Renal cortical epithelial cell (primary cell): ENCODE results near the gene MOBP. TPM values are rescaled to one million over a fixed set of nuclear protein-coding genes. Genes with fewer than 3 reads are reported as not detected.

Source experiments
- DNase-seq: peaks from one replicate; pipeline ENCODE4 v3.0.0-alpha.2; 2011; ENCODE audit warnings: low read depth
- total RNA-seq: library from RNA; depleted of rRNA; stranded (reverse); fragments of >200 nt; gene quantifications from 2 replicates; pipeline ENCODE4 v1.2.3, GENCODE V29; 2014

Gene MOBP
- total RNA-seq, 1 donor from 2014 or later = not detected

- no peak for DNase-seq
Measured at GRCh38 chr3:39497753-39498152, 30.3 kb downstream of the MOBP start.

GRCh38 chr3:39499651-39500273 is 32.3 kb downstream of the MOBP start:
- peak; percentile 5 for DNase-seq

- no peak for DNase-seq
Measured at GRCh38 chr3:39501059-39501458, 33.6 kb downstream of the MOBP start.

DNA sequence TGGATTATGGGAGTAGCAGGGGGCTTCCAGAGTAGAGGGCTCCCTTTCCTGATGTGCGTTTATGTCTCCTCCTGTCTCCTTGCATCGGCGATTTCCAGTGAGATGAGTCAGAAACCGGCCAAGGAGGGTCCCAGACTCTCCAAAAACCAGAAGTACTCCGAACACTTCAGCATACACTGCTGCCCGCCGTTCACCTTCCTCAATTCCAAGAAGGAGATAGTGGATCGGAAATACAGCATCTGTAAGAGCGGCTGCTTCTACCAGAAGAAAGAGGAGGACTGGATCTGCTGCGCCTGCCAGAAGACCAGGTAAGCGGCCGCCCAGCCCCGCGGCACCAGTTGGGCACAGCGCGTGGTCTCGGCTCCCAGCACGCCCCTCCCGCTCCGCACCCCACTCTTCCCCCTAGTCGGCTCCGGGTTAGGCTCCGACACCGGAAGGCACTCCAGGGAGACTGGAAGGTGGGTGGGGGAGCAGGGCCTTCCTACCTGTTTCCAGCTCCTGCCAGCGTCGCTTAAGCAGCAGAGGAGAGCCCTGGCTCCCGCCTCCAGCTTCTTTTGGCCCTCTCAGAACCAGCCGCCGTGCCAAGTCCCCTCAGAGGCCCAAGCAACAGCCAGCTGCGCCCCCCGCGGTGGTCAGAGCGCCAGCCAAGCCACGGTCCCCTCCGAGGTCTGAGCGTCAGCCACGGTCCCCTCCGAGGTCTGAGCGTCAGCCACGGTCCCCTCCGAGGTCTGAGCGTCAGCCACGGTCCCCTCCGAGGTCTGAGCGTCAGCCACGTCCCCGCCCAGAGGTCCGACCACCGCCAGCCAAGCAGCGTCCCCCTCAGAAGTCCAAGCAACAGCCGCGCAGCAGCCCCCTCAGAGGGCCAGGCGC is 34.7 kb downstream of the MOBP start:
- DNase-seq = no peak

DNA sequence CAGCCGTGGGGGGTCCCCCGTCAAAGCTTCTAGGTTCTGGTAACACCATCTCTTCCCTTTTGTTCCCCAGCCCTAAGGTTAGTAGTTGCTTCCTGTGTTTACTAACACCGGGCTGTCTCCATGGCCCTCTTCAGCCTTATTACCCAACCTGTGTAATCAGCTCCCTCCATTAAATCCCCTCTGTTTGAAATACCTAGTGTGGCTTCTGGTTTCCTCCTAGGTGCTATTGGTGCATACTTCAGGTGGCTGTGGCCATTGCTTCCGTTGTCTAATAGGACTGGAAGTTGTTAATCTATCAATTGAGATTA is 35.3 kb downstream of the MOBP start:
- peak; percentile 18 for DNase-seq

DNA sequence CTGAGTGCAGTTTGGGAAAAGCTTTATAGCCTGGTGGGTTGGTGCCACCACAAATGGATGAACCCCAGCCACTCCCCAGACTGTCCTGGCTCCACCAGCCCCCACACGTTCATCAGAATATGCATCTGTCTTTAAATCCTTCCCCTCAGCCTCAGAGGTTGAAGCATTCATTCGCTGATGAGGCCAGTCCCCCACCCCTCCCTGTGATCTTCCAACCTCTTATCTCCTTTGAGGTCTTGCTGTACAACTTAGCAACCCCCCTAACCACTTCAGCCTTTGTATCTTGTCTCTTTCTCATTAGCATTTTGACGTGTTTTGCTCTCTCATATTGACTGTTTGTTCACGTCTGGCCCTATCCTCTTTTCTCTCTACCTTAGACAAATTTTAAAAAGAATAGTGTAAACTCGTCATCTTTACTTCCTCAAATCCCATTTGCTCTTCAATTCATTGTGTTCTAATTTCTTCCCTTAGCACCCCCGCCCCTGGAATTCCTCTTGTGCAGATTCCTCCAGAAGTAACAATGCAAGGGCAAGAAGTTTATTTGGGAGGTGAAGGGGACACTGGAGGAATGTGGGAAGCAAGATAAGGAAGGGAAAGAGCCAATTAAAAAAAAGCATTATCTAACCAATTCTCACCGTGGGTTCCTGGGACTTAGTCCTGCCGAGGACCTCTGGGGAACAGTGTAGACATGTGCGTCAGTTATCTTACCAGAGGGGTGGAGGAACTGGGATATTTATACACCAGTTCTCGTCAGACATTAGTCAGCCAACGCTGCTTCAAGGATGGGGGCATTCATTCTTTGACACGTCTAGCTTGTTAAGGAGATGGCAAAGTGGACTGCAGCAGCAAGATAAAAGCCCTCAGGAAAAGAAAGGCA is 38.6 kb downstream of the MOBP start:
- no peak for DNase-seq

DNA sequence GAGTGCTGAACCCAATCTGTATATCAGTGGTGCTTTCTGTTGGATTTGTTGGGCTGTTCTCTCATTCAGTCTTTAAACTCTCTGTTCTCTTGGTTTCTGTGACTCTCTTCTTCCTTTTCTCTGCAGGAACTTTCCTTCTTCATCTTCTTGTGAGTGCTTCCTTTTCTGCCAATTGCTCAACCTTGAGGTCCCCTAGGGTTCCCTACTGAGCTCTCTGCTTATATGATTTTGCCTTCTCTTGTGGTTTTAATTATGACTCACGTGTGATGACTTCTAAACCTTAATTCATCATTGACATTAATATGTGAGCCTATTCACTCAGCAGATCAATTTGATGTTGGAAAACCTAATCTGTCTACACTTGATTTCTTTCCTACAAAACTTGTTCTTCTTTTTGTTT is 39.4 kb downstream of the MOBP start:
- DNase-seq = no peak

DNA sequence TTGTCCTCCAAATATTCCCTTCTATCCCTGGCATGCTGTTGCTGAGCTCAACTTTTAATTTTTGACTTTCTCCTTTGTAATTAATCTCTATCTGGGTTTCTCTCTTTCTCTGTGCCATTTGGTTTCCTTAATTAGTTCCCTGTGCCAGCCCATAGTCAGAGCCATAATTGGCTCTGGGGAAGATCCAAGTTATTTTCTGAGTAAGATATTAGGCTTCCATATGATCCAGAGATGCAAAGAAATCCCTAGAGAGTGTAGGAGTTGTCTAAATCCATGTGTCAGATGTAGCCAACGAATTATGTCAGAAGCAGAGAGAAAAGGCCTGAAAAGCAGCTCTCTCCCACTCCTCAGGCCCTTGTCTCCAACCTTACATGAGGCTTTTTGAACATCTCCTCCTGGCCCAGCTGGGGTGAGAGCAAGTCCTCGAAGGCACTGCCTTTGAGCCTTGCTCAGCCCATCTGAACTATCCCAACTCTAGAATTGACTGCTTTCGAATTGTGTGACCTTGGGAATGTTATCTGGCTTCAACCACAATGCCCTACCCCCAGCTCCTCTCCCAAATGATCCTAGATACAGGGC is 46.4 kb downstream of the MOBP start:
- no peak for DNase-seq

GRCh38 chr3:39515681-39516441 is 48.4 kb downstream of the MOBP start:
- DNase-seq = no peak

DNA sequence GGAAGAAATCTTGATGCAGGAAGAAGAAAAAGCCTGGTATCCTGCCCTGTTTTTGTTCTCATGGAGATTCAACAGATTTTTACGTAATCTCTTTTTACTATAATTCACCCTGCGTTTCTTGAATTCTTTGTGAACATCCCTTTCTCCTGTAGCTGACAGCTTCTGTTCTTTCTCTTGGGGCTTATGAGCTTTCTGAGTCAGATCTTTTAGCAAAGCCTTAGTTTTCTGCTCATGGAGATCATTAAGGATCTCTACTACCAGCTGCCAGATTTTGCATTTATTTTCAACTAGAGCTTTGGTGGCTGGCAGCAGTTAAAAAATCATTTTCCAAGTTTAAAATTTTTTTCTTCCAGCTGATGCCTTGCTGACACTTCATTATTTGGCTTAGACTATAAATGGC is 51.6 kb downstream of the MOBP start:
- no peak for DNase-seq

DNA sequence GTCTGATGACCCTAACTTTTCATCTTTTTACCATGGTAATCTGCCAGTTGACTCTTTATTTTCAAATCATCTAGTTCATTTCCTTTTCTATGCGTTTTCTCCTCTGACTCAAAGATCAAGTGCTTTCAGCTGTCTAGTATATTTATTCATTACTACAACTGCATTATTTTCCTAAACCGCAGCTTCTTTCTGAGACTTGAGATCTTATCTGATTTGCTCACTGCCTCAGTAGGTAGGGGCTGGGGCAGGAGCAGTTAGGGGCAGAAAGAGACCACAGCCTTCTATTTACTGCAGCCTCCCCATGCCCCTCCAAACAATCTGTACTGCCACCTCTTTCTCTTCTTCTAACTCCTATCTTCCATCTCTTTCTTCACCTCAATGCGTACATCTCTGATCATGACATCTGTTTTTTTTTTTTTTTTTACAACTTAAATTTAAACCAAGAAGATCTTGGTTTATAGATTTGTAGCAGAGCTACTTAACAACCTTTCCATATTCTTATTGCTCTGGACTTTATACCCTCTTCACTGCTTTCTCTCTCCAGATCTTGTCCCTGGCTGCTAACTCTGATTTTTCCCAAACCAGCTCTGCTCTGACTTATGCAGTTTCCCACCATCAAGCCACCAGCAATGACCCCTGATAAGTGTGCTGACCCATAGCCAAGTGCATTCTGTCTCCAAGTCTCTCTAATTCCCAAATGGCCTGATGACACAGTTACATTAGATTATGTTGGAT is 52.2 kb downstream of the MOBP start:
- DNase-seq = no peak

- no peak for DNase-seq
Measured at GRCh38 chr3:39521456-39521855, 54.0 kb downstream of the MOBP start.

- DNase-seq = no peak
Measured at GRCh38 chr3:39524107-39524506, 56.6 kb downstream of the MOBP start.

- DNase-seq = peak; percentile 21
Measured at GRCh38 chr3:39528844-39529243, 61.4 kb downstream of the MOBP start.

DNA sequence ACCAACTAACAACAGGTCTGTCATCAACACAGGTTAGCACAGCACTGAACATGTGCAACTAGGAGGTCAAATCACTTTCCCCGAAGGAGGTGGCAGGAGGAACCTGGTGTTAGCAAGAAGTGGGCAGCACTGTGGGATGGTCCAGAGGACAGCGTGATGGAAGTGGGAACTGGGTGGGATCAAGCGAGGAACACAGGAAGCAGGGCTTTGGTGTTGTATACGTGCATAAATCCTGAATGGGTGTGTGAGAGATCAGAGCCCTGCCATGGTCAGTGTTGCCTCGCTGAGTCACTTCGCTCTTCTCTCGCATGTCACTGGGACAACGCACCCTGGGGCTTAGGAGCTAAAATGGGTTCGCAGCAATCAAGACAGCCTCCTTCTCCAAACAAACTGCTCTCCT is 62.1 kb downstream of the MOBP start:
- no peak for DNase-seq

DNA sequence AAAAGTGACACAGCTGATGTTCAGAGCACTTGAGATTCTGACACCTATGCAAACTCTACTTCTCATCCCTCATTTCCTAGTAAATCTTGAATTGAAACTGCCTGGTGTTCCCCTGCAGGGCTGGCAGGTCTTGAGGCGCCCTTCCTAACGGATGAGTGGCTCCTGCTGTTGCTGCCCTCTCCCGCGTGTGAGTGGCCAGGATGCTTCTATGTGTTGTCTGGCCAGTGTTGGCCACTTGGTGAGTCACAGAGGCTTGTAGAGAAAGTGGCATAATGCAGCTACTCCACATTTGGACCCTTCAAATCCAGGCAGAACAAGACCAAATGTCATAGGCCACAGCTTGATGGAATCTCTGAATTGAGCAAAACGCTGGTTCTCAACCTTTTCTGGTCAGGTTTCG is 63.6 kb downstream of the MOBP start:
- DNase-seq = no peak

DNA sequence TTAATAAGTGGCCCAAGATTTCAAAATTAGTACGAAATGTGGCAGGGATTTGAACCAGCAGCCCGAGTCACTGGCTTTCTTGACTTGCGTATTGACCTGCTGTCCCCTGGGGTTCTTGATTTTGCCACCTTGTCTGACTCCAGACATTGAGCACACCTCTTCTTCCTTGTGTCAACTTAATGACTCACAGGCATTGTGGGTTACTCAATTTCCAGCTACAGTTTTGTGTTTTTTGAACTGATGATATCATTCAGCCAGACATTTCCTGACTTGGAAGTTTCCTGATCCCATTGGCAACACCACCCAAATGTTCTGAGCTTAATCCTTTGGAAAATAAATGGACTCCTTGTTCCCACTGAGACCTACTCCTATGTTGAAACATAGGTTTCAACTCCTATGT is 64.2 kb downstream of the MOBP start:
- DNase-seq = peak; percentile 96

DNA sequence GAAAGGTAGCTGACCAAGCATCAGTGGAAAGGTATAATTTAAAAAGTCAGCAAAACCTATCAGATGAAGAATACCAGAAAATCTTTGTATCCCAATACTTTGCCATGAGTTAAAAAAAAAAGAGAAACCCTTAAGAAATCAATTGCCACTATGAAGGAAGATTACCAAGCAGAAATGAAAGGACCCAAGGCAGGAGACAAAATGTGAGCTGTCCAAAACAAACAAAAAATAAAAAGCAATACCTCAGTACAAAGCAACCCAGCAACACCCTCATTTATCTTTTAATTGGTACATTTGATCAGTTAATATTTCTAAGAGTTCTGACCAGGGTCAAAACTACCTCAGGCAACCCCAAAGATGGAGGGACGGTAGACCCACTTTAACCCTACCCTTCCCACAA is 65.3 kb downstream of the MOBP start:
- no peak for DNase-seq

DNA sequence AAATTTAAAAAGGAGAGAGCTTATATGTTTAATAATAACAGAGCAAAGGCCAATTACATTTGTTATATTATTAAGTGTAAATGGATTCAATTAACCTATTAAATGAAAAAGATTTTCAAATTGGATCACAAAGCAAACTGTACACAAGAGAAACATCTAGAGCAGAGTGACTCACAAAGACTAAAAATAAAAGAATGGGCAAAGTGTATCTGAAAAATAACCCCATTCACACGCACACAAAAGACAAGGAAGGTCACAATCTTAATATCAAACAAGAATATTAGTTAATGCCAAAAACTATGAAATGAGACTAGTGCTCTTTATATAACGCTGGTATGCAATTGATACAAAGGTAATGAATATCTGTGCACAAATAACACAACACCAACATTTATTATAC is 65.7 kb downstream of the MOBP start:
- DNase-seq = no peak

GRCh38 chr3:39540162-39540921 is 72.9 kb downstream of the MOBP start:
- DNase-seq = no peak
